GM21381 (cell line): ENCODE measurements around the gene SCML1.

Source experiments
- ATAC-seq: cut with Tn5 transposase; IDR thresholded peaks from one replicate; pipeline ENCODE4 v1.9.1; 2021; ENCODE audit warnings: mild to moderate bottlenecking, moderate library complexity; ENCODE audit not compliant: unreplicated experiment

SCML1 gene

GRCh38 chrX:17788956-17789562, 51.8 kb downstream of the SCML1 start:
- ATAC-seq: no peak

DNA sequence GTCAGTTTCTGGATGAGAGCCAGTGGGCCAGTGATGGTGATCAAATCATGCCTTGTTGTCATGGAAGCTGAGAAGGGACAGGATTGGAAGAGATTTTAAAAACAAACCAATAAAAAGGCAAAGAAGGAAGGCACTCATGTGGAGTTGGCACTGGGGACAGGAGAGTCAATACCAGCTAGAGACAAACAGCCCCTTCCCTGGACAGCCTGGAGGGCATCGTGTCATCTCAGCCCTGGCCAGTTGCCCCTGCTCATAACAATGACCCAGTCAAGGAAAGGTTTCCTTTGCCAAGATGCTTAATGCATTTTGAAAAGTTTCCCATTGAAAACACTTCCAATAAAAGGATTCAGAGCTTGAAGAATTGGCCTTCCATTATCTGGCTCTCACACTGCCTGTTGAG, 55.5 kb downstream of the SCML1 start:
- ATAC-seq: no peak

GRCh38 chrX:17798921-17799320, 61.6 kb downstream of the SCML1 start:
- no peak for ATAC-seq

DNA sequence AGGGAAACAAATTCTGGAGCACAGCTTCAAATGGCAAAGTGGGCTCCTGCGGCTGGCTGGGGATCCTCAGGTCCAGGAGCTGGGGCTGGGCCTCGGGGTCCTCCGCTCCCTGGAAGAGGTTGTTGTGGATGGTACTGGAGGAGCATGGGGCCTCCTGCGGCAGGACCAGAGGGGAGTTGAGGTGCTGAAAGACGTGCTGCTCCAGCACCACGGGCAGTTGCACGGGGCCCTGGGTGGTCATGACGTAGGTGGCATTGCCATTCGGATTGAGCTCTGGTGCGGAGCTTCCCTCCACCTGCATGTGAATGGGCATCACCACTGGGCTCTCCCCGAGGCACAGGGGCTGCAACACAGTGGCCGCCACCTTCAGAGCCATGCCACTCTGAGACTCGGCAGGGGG, 64.1 kb downstream of the SCML1 start:
- no peak for ATAC-seq

DNA sequence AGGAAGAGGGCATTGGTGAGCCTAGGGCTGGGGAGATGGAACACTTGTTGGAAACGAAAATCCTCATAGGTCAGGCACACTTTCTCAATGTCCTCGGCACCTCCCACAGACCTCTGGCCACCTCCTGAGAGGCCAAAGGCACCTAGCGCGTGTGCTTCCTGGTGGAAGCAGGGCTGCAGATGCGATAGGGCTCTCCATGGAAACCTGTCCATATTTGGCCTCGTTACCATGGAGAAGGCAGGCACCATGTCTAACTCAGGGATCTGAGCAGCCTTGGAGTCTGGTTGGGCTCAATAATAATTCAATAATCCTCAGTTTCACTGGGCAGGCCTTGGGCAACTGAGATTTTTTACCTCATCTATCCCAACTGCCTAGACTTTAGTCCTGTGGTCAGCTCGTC, 65.5 kb downstream of the SCML1 start:
- no peak for ATAC-seq

- ATAC-seq: no peak
Observed at GRCh38 chrX:17803449-17803848, 66.2 kb downstream of the SCML1 start.
